Hepatocyte (in vitro differentiated cells): ENCODE results near the gene SCAF4. TPM values are rescaled to one million over a fixed set of nuclear protein-coding genes. Genes with fewer than 3 reads are reported as not detected.

ENCODE experiments used
- DNase-seq: peaks from one replicate; pipeline ENCODE4 v3.0.0-alpha.2; 2016; ENCODE audit warnings: low spot score
- H2AFZ ChIP-seq: fragments of 200-600 bp; sonication (generic); 2 replicates; pipeline ENCODE4 v1.6.0; 2016; ENCODE audit warnings: antibody characterized with exemption, mild to moderate bottlenecking
- H3K27ac ChIP-seq: fragments of 200-600 bp; sonication (generic); 2 replicates; pipeline ENCODE4 v1.5.1; 2016; ENCODE audit warnings: mild to moderate bottlenecking
- H3K27me3 ChIP-seq: fragments of 200-600 bp; sonication (generic); 2 replicates; pipeline ENCODE4 v1.6.1; 2016
- H3K36me3 ChIP-seq: fragments of 200-600 bp; sonication (generic); replicated peaks from 2 replicates; pipeline ENCODE4 v1.5.1; 2016; ENCODE audit warnings: low read depth; ENCODE audit not compliant: insufficient read depth
- H3K4me1 ChIP-seq: fragments of 200-600 bp; sonication (generic); 2 replicates; pipeline ENCODE4 v1.5.1; 2016; ENCODE audit warnings: mild to moderate bottlenecking, moderate library complexity; ENCODE audit not compliant: insufficient read depth
- H3K4me2 ChIP-seq: fragments of 200-600 bp; sonication (generic); 2 replicates; pipeline ENCODE4 v1.6.0; 2016
- H3K4me3 ChIP-seq: fragments of 200-600 bp; sonication (generic); 2 replicates; pipeline ENCODE4 v1.5.1; 2016; ENCODE audit warnings: mild to moderate bottlenecking
- H3K79me2 ChIP-seq: fragments of 200-600 bp; sonication (generic); 2 replicates; pipeline ENCODE4 v1.6.0; 2017; ENCODE audit warnings: mild to moderate bottlenecking
- H3K9me2 ChIP-seq: fragments of 200-600 bp; sonication (generic); replicated peaks from 2 replicates; pipeline ENCODE4 v1.6.0; 2017; ENCODE audit warnings: mild to moderate bottlenecking; ENCODE audit not compliant: insufficient read depth
- H3K9me3 ChIP-seq: fragments of 200-600 bp; sonication (generic); 2 replicates; pipeline ENCODE4 v1.5.1; 2016; ENCODE audit warnings: low read depth, mild to moderate bottlenecking
- H4K20me1 ChIP-seq: fragments of 200-600 bp; sonication (generic); 2 replicates; pipeline ENCODE4 v1.6.0; 2016; ENCODE audit warnings: mild to moderate bottlenecking; ENCODE audit not compliant: insufficient read depth, poor library complexity, severe bottlenecking
- EZH2 ChIP-seq: fragments of 200-600 bp; sonication (generic); IDR thresholded peaks from 2 replicates; pipeline ENCODE4 v1.6.1; 2016; ENCODE audit warnings: antibody characterized with exemption, mild to moderate bottlenecking, borderline replicate concordance
- EZH2phosphoT487 ChIP-seq: fragments of 200-600 bp; sonication (generic); IDR thresholded peaks from one replicate; pipeline ENCODE4 v1.6.1; 2018; ENCODE audit warnings: antibody characterized with exemption, mild to moderate bottlenecking, low read depth, moderate library complexity; ENCODE audit not compliant: unreplicated experiment, severe bottlenecking
- WGBS: methylation state at CpG from one replicate; pipeline ENCODE4 v1.1.6; 2016; ENCODE audit warnings: low lambda C conversion rate; ENCODE audit errors: missing lambda C conversion rate; 5-methylcytosine and 5-hydroxymethylcytosine counted together
- polyA plus RNA-seq: library from polyadenylated mRNA; unstranded; fragments of >200 nt; fragmentation: Nextera tagmentation; extraction: Ambion mirVana; gene quantifications from 2 replicates; pipeline ENCODE4 v1.2.1, GENCODE V29; 2016
- total RNA-seq: library from RNA; depleted of rRNA; stranded (reverse); fragments of >200 nt; gene quantifications from 2 replicates; pipeline ENCODE4 v1.2.3, GENCODE V29; 2014
- TF ChIP-seq, protein P1 (sequence below): fragments of 200-600 bp; sonication (generic); IDR thresholded peaks from 2 replicates; pipeline ENCODE4 v1.5.1; 2016; ENCODE audit warnings: antibody characterized with exemption, mild to moderate bottlenecking; ENCODE audit not compliant: poor library complexity

Gene SCAF4
- total and polyA plus RNA-seq, 2 experiments from 2014 or later, result 18.7 to 33.1 TPM

DNA sequence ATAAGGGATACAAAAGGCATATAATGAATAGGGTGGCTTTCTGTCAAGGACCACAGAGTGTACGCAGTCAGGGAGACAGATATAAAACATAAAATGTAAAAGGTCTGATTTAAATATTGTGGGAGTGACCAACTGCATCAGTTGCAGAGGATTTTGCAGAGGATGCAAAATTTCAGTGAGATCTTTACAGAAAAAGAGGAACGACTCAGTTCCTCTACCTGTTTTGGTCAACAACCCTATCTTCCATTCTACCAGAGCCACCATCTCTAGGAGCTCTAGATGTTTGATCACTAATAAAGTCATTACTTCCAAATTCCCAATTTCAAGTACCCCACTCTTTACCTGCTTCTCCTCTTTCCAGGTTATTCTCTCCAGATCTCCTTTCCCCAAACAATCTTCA lies 56.0 kb downstream of the SCAF4 start:
- WGBS, result 97% methylated on average over 2 of the region's 2 CpGs
- no peak overlapping the region for H3K4me2 ChIP-seq
- no peak overlapping the region for H3K27ac ChIP-seq
- H2AFZ ChIP-seq, result no peak overlapping the region
- no peak for DNase-seq
- TF ChIP-seq, protein P1, sequence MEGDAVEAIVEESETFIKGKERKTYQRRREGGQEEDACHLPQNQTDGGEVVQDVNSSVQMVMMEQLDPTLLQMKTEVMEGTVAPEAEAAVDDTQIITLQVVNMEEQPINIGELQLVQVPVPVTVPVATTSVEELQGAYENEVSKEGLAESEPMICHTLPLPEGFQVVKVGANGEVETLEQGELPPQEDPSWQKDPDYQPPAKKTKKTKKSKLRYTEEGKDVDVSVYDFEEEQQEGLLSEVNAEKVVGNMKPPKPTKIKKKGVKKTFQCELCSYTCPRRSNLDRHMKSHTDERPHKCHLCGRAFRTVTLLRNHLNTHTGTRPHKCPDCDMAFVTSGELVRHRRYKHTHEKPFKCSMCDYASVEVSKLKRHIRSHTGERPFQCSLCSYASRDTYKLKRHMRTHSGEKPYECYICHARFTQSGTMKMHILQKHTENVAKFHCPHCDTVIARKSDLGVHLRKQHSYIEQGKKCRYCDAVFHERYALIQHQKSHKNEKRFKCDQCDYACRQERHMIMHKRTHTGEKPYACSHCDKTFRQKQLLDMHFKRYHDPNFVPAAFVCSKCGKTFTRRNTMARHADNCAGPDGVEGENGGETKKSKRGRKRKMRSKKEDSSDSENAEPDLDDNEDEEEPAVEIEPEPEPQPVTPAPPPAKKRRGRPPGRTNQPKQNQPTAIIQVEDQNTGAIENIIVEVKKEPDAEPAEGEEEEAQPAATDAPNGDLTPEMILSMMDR, result no peak
- no peak for TF ChIP-seq EZH2
- no peak for TF ChIP-seq EZH2phosphoT487
- no peaks in the 10 kb centered on the region for H3K9me2 ChIP-seq
- no peaks in the 10 kb centered on the region for H3K9me3 ChIP-seq
- H3K79me2 ChIP-seq, result peaks cover 4% of the 10 kb centered on the region
- H4K20me1 ChIP-seq, result no peaks in the 10 kb centered on the region
- no peak overlapping the region for H3K4me3 ChIP-seq
- H3K4me1 ChIP-seq, result no peaks in the 10 kb centered on the region
- H3K36me3 ChIP-seq, result no peaks in the 10 kb centered on the region
- H3K27me3 ChIP-seq, result no peaks in the 10 kb centered on the region

DNA sequence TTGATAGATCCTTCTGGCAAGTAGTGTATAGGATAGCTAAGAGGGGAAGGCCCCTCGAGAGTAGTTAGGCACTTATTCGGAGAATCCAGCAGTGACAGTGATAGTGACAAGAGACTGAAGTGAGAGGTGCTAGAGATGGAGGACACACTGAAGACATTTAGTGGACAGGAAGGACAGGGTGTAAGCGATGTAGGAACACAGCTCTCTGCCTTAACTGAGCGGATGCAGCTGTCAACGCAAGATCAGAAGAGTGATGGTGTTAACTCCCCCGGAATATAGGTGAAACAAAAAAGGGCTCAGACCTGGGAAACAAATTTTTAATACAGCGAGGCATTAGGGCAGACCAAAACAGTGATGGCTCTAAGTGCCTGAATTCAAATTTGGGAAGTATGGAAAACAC lies 56.6 kb downstream of the SCAF4 start:
- Histone ChIP-seq H3K27ac (no peak overlapping the region), H3K4me3 (no peak overlapping the region), H4K20me1 (no peaks in the 10 kb centered on the region), H3K36me3 (no peaks in the 10 kb centered on the region), H2AFZ (no peak overlapping the region), H3K9me2 (no peaks in the 10 kb centered on the region), H3K9me3 (no peaks in the 10 kb centered on the region), H3K79me2 (no peaks in the 10 kb centered on the region), H3K27me3 (no peaks in the 10 kb centered on the region), H3K4me2 (no peak overlapping the region), H3K4me1 (no peaks in the 10 kb centered on the region)
- 84% methylated on average over 7 of the region's 7 CpGs for WGBS
- DNase-seq, result no peak
- no peak for TF ChIP-seq EZH2
- TF ChIP-seq, protein P1, result no peak
- TF ChIP-seq EZH2phosphoT487, result no peak

GRCh38 chr21:31673321-31673912 lies 58.5 kb downstream of the SCAF4 start:
- Histone ChIP-seq H3K9me2 (no peaks in the 10 kb centered on the region), H4K20me1 (no peaks in the 10 kb centered on the region), H3K9me3 (no peaks in the 10 kb centered on the region), H3K27me3 (no peaks in the 10 kb centered on the region), H2AFZ (no peak overlapping the region), H3K4me1 (no peaks in the 10 kb centered on the region), H3K4me3 (no peak overlapping the region), H3K79me2 (no peaks in the 10 kb centered on the region), H3K27ac (no peak overlapping the region), H3K4me2 (no peak overlapping the region), H3K36me3 (no peaks in the 10 kb centered on the region)
- TF ChIP-seq, protein P1, result no peak
- no peak for TF ChIP-seq EZH2phosphoT487
- no peak for TF ChIP-seq EZH2
- WGBS, result 91% methylated on average over 3 of the region's 3 CpGs
- DNase-seq, result no peak

DNA sequence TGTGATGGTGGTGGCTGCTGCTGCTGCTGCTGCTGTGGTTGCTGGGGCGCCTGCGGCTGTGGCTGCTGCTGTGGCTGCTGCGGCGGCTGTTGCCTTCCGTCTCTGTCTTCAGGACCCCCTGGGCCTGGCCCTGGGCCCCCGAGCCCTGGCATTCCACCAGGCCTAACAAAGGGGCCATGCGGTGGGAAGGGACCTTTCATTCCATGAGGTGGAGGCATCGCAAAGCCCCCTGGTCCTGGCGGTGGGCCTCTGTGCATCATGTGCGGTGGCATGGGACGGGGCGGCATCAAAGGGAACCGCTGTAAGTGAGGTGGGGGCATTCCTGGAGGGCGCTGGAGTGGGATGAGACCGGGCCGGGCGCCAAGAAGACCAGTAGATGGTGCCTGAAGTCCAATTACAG lies 60.0 kb downstream of the SCAF4 start:
- Histone ChIP-seq H3K4me2 (no peak overlapping the region), H3K36me3 (no peaks in the 10 kb centered on the region), H3K27me3 (no peaks in the 10 kb centered on the region), H3K4me1 (no peaks in the 10 kb centered on the region), H2AFZ (no peak overlapping the region), H3K9me2 (no peaks in the 10 kb centered on the region), H4K20me1 (no peaks in the 10 kb centered on the region), H3K27ac (no peak overlapping the region), H3K79me2 (no peaks in the 10 kb centered on the region), H3K9me3 (no peaks in the 10 kb centered on the region), H3K4me3 (no peak overlapping the region)
- no peak for DNase-seq
- TF ChIP-seq EZH2 (no peak), EZH2phosphoT487 (no peak)
- TF ChIP-seq, protein P1, result no peak
- WGBS, result 96% methylated on average over 17 of the region's 17 CpGs
